HG02852 (cell line): Measurements from ENCODE around the gene PCCA.
"Not testable (repeated sequence)": the region's sequence is repeated elsewhere in the genome, so short reads cannot be mapped to it uniquely, and the experiment has no call there.

Experiments used
- ATAC-seq: cut with Tn5 transposase; IDR thresholded peaks from one replicate; pipeline ENCODE4 v1.9.1; 2021; ENCODE audit warnings: mild to moderate bottlenecking, moderate library complexity; ENCODE audit not compliant: unreplicated experiment

Gene PCCA

GRCh38 chr13:100139817-100140216 lies 50.9 kb downstream of the PCCA start:
- no peak for ATAC-seq

GRCh38 chr13:100140441-100140840 lies 51.5 kb downstream of the PCCA start:
- no peak for ATAC-seq

GRCh38 chr13:100141461-100141961 lies 52.6 kb downstream of the PCCA start:
- ATAC-seq: not testable (repeated sequence)

- no peak for ATAC-seq
Observed at GRCh38 chr13:100146534-100146933, 57.6 kb downstream of the PCCA start.

- ATAC-seq: no peak
Observed at GRCh38 chr13:100147825-100148224, 58.9 kb downstream of the PCCA start.

- ATAC-seq: no peak
Observed at GRCh38 chr13:100148422-100148821, 59.5 kb downstream of the PCCA start.

GRCh38 chr13:100149389-100149788 lies 60.5 kb downstream of the PCCA start:
- no peak for ATAC-seq

GRCh38 chr13:100150711-100151110 lies 61.8 kb downstream of the PCCA start:
- not testable (repeated sequence) for ATAC-seq

GRCh38 chr13:100154842-100155416 lies 66.0 kb downstream of the PCCA start:
- ATAC-seq: no peak

GRCh38 chr13:100156788-100157187 lies 67.9 kb downstream of the PCCA start:
- no peak for ATAC-seq

- no peak for ATAC-seq
Observed at GRCh38 chr13:100158569-100158968, 69.7 kb downstream of the PCCA start.

GRCh38 chr13:100159584-100159983 lies 70.7 kb downstream of the PCCA start:
- no peak for ATAC-seq

- no peak for ATAC-seq
Observed at GRCh38 chr13:100160450-100160849, 71.6 kb downstream of the PCCA start.

GRCh38 chr13:100163375-100163774 lies 74.5 kb downstream of the PCCA start:
- no peak for ATAC-seq

- no peak for ATAC-seq
Observed at GRCh38 chr13:100173203-100173602, 84.3 kb downstream of the PCCA start.

GRCh38 chr13:100174455-100174854 lies 85.6 kb downstream of the PCCA start:
- ATAC-seq: not testable (repeated sequence)

GRCh38 chr13:100175078-100175802 lies 86.3 kb downstream of the PCCA start:
- no peak for ATAC-seq

- no peak for ATAC-seq
Observed at GRCh38 chr13:100175803-100176182, 86.9 kb downstream of the PCCA start.

GRCh38 chr13:100176801-100177400 lies 88.0 kb downstream of the PCCA start:
- ATAC-seq: no peak

- no peak for ATAC-seq
Observed at GRCh38 chr13:100178309-100178708, 89.4 kb downstream of the PCCA start.

GRCh38 chr13:100179276-100179675 lies 90.4 kb downstream of the PCCA start:
- no peak for ATAC-seq

- ATAC-seq: no peak
Observed at GRCh38 chr13:100182900-100183490, 94.1 kb downstream of the PCCA start.
